K562 (cell line): ENCODE measurements around the gene ECSCR. TPM values are rescaled to one million over a fixed set of nuclear protein-coding genes. Genes with fewer than 3 reads are reported as not detected.
A peak's percentile ranks its signal among the peaks of the same experiment; 100 is the strongest.

Experiments
- BHLHE40 ChIP-seq: IDR thresholded peaks from 2 replicates; pipeline ENCODE4 v1.6.1; 2011; ENCODE audit warnings: low read length, improper control_type of control experiment
- CHD4 ChIP-seq: fragments of 200-600 bp; sonication (generic); IDR thresholded peaks from 3 replicates; pipeline ENCODE4 v1.6.1; 2012; ENCODE audit warnings: low read depth, mild to moderate bottlenecking, mixed read lengths, low read length, inconsistent platforms; ENCODE audit not compliant: insufficient read depth, insufficient replicate concordance, poor library complexity, severe bottlenecking
- FOSL1 ChIP-seq: fragments of 200-800 bp; sonication (Bioruptor generic); conservative IDR thresholded peaks from 2 replicates; pipeline ENCODE4 v1.6.1; 2016; ENCODE audit warnings: missing genetic modification characterization, missing compliant biosample characterization
- MCM2 ChIP-seq: fragments of 450-650 bp; IDR thresholded peaks from 2 replicates; pipeline ENCODE4 v1.6.1; 2017; ENCODE audit warnings: low read depth, mild to moderate bottlenecking
- PYGO2 ChIP-seq: fragments of 450-650 bp; IDR thresholded peaks from 2 replicates; pipeline ENCODE4 v1.6.1; 2016; ENCODE audit warnings: mild to moderate bottlenecking, missing genetic modification characterization, moderate library complexity, missing compliant biosample characterization
- SMARCE1 ChIP-seq: fragments of 450-650 bp; IDR thresholded peaks from 2 replicates; pipeline ENCODE4 v1.7.1; 2016; ENCODE audit warnings: mild to moderate bottlenecking
- STAT5A ChIP-seq: IDR thresholded peaks from 2 replicates; pipeline ENCODE4 v1.6.1; 2012; ENCODE audit warnings: low read length, inconsistent platforms, borderline replicate concordance
- TARDBP ChIP-seq: fragments of 450-650 bp; IDR thresholded peaks from 2 replicates; pipeline ENCODE4 v1.6.1; 2016
- YBX1 ChIP-seq: fragments of 450-650 bp; IDR thresholded peaks from 2 replicates; pipeline ENCODE4 v1.7.1; 2016; ENCODE audit warnings: mild to moderate bottlenecking
- ZNF695 ChIP-seq: fragments of 450-650 bp; formaldehyde crosslinking; IDR thresholded peaks from 2 replicates; pipeline ENCODE4 v1.4.0; 2020; ENCODE audit warnings: mild to moderate bottlenecking, moderate library complexity
- ZNF707 ChIP-seq: fragments of 250-450 bp; sonication (Bioruptor Pico); conservative IDR thresholded peaks from 2 replicates; pipeline ENCODE4 v1.8.0; 2022; ENCODE audit warnings: inconsistent platforms, mild to moderate bottlenecking, moderate library complexity
- ZSCAN32 ChIP-seq: fragments of 450-650 bp; formaldehyde crosslinking; IDR thresholded peaks from 2 replicates; pipeline ENCODE4 v1.4.0; 2020; ENCODE audit warnings: mild to moderate bottlenecking, moderate library complexity
- polyA plus RNA-seq, 8 experiments: library from polyadenylated mRNA; depleted of rRNA in 4 of 8; stranded (reverse) in 5 of 8; unstranded in 3 of 8; fragments of >200 nt; fragmentation: Nextera tagmentation in 2 of 8; fragmentation: Illumina TruSeq in 1 of 8; extraction: Ambion mirVana in 2 of 8; extraction: Trizol in 1 of 8; gene quantifications; 2 replicates each; pipeline versions ENCODE4 v1.2.1 to v1.2.3, GENCODE V29; 2011 to 2014; ENCODE audit warnings: inconsistent platforms in 1 of 8, missing spikeins in 1 of 8
- total RNA-seq, 7 experiments: library from RNA; depleted of rRNA in 6 of 7; stranded (reverse); fragments of >200 nt in 6 of 7; fragmentation: Illumina TruSeq in 2 of 7; extraction: Trizol in 2 of 7; gene quantifications; 2 replicates each; pipeline versions ENCODE4 v1.2.1 to v1.2.3, GENCODE V29; 2011 to 2021; ENCODE audit warnings: low replicate concordance in 1 of 7
- TF ChIP-seq, protein P1 (sequence below), 2 experiments: fragments of 450-650 bp; IDR thresholded peaks; 2 replicates each; pipeline ENCODE4 v1.6.1; 2016; ENCODE audit warnings: mild to moderate bottlenecking in 2 of 2, borderline replicate concordance in 1 of 2, low read depth in 1 of 2, moderate library complexity in 1 of 2
- TF ChIP-seq, protein P2 (sequence below), 2 experiments: fragments of 450-650 bp in 1 of 2; sonication (generic) in 1 of 2; formaldehyde crosslinking; conservative IDR thresholded peaks; 2 replicates each; pipeline versions ENCODE4 v1.4.0 to v1.8.1; 2020 to 2022; ENCODE audit warnings: mild to moderate bottlenecking in 1 of 2, missing genetic modification reagents in 1 of 2
- TF ChIP-seq, protein P3 (sequence below): fragments of 200-800 bp; sonication (Bioruptor generic); IDR thresholded peaks from 2 replicates; pipeline ENCODE4 v1.6.1; 2017; ENCODE audit warnings: missing genetic modification characterization, missing compliant biosample characterization
- TF ChIP-seq, protein P4 (sequence below): fragments of 250-450 bp; sonication (Bioruptor Pico); IDR thresholded peaks from 2 replicates; pipeline ENCODE4 v1.4.0; 2020

ECSCR gene
- total and polyA plus RNA-seq, 9 of the 15 experiments (the other 6 are each of a cell fraction or from before 2014, with no cell fraction given): 0.10 to 0.25 (median 0.13) TPM; not detected in 6

DNA sequence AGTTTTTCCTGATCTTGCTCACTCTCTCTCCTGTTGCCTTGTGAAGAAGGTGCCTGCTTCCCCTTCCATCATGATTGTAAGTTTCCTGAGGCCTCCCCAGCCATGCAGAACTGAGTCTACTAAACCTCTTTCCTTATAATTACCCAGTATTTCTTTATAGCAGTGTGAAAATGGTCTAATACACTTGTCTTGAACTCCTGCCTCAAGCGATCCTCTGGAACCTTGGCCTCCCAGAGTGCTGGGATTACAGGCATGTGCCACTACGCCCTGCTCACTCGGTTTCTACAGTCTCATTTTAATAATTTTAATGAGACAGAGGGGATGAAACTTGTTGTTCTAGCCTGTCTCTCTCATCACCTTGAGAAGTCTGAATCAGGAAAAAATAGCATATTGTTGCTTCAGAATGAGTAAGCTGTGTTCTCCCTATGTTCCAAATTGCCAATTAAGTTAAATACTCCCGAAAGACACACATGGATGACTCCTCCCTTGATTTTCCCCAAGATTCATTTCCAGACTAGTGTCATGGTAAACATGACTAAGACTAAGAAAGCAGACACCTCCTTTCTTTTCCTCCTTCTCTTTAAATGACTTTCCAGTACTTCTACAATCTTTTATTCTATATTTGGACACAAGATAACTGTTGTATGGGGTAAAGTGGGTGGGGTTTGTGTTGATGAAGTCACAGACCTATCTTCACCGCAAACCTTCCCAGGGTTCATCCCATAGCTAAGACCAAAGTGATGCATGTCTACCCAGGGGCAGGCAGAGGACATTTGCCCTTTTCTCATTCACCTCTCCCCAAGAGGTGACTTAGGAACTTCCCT is 15.4 kb downstream of the ECSCR start (continued):
- TF ChIP-seq, protein P1, sequence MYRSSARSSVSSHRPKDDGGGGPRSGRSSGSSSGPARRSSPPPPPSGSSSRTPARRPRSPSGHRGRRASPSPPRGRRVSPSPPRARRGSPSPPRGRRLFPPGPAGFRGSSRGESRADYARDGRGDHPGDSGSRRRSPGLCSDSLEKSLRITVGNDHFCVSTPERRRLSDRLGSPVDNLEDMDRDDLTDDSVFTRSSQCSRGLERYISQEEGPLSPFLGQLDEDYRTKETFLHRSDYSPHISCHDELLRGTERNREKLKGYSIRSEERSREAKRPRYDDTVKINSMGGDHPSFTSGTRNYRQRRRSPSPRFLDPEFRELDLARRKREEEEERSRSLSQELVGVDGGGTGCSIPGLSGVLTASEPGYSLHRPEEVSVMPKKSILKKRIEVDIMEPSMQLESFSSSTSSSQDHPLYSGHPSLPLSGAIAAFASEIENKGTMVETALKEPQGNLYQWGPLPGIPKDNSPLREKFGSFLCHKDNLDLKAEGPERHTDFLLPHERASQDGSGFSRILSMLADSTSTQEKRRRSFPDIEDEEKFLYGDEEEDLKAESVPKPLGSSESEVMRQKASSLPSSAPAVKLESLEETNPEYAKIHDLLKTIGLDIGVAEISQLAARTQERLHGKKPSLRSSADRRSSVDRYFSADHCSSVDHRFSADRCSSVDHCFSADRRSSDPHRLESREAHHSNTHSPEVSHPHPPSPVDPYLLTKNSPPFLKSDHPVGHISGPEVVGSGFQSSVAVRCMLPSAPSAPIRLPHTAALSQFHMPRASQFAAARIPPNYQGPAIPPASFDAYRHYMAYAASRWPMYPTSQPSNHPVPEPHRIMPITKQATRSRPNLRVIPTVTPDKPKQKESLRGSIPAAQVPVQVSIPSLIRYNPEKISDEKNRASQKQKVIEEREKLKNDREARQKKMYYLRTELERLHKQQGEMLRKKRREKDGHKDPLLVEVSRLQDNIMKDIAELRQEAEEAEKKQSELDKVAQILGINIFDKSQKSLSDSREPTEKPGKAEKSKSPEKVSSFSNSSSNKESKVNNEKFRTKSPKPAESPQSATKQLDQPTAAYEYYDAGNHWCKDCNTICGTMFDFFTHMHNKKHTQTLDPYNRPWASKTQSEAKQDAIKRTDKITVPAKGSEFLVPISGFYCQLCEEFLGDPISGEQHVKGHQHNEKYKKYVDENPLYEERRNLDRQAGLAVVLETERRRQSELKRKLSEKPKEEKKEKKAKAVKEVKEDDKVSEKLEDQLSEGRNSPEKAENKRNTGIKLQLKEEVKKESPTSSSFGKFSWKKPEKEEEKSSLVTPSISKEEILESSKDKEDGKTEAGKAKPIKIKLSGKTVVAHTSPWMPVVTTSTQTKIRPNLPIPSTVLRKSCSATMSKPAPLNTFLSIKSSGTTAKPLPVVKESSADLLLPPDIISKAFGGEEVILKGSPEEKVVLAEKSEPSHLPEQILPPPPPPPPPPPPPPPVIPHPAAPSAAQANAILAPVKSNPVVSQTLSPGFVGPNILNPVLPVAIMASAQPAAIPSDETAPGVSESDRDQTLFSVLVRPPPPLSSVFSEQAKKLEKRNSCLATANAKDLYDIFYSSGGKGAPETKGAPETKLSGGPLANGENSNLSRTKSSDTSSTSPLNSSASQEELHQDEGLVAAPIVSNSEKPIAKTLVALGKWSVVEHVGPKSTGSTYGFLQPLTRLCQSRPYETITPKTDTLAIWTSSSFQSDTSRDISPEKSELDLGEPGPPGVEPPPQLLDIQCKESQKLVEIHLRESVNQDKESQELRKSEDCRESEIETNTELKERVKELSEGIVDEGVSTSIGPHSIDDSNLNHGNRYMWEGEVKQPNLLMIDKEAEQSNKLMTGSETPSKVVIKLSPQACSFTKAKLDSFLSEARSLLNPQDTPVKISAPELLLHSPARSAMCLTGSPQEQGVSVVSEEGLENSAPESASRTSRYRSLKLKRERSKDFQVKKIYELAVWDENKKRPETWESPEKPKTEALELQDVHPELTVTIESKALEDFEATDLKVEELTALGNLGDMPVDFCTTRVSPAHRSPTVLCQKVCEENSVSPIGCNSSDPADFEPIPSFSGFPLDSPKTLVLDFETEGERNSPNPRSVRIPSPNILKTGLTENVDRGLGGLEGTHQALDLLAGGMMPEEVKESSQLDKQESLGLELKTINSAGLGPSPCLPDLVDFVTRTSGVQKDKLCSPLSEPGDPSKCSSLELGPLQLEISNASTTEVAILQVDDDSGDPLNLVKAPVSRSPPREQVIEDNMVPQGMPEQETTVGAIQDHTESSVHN (IDR thresholded peaks at IDR 0.05; ENCODE audit: borderline replicate concordance in 1 of 2, low read depth in 1 of 2): no peak
- no peak for TF ChIP-seq ZSCAN32 (CRISPR knock-in tag)
- TF ChIP-seq CHD4: no peak
- TF ChIP-seq, protein P2, sequence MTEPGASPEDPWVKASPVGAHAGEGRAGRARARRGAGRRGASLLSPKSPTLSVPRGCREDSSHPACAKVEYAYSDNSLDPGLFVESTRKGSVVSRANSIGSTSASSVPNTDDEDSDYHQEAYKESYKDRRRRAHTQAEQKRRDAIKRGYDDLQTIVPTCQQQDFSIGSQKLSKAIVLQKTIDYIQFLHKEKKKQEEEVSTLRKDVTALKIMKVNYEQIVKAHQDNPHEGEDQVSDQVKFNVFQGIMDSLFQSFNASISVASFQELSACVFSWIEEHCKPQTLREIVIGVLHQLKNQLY (CRISPR knock-in tag; conservative IDR thresholded peaks at IDR 0.05): no peak
- TF ChIP-seq TARDBP: no peak
- TF ChIP-seq ZNF707 (CRISPR knock-in tag): no peak
- no peak for TF ChIP-seq MCM2
- no peak for TF ChIP-seq PYGO2 (tag)
- no peak for TF ChIP-seq BHLHE40
- peak; percentile 32; the same call in 1 of the 2 replicates for TF ChIP-seq SMARCE1
- TF ChIP-seq, protein P3, sequence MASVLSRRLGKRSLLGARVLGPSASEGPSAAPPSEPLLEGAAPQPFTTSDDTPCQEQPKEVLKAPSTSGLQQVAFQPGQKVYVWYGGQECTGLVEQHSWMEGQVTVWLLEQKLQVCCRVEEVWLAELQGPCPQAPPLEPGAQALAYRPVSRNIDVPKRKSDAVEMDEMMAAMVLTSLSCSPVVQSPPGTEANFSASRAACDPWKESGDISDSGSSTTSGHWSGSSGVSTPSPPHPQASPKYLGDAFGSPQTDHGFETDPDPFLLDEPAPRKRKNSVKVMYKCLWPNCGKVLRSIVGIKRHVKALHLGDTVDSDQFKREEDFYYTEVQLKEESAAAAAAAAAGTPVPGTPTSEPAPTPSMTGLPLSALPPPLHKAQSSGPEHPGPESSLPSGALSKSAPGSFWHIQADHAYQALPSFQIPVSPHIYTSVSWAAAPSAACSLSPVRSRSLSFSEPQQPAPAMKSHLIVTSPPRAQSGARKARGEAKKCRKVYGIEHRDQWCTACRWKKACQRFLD (CRISPR knock-in tag): no peak
- no peak for TF ChIP-seq ZNF695 (CRISPR knock-in tag)
- TF ChIP-seq STAT5A: no peak
- TF ChIP-seq, protein P4, sequence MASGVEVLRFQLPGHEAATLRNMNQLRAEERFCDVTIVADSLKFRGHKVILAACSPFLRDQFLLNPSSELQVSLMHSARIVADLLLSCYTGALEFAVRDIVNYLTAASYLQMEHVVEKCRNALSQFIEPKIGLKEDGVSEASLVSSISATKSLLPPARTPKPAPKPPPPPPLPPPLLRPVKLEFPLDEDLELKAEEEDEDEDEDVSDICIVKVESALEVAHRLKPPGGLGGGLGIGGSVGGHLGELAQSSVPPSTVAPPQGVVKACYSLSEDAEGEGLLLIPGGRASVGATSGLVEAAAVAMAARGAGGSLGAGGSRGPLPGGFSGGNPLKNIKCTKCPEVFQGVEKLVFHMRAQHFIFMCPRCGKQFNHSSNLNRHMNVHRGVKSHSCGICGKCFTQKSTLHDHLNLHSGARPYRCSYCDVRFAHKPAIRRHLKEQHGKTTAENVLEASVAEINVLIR: no peak
- TF ChIP-seq YBX1: no peak
- peak; percentile 80 for TF ChIP-seq FOSL1 (tag)
